Measurements from ENCODE around the gene TNFRSF1A. TPM values are rescaled to one million over a fixed set of nuclear protein-coding genes. Genes with fewer than 3 reads are reported as not detected.

Gene TNFRSF1A
- total and polyA plus RNA-seq, 9 of the 15 experiments (the other 6 are each of a cell fraction or from before 2014, with no cell fraction given): 0.76 to 43.5 (median 30.0) TPM

GRCh38 chr12:6355491-6356373 is 13.9 kb upstream of the TNFRSF1A start:
- 0 out of 2 replicates have a peak, but pooled peaks cover 6% of the 10 kb centered on the region for H4K20me1 ChIP-seq (replicated peaks; ENCODE audit: control insufficient read depth, insufficient read depth, low read length)
- DNase-seq (ENCODE audit: extremely low read depth in 1 of 4, low spot score in 3 of 4) (no peak), FAIRE-seq (no peak), ATAC-seq (no peak)
- no peak overlapping the region for H2AFZ ChIP-seq (ENCODE audit: low read depth, low read length)
- H3K27ac ChIP-seq (ENCODE audit: extremely low read depth, low read depth, low read length): no peak overlapping the region
- no peak overlapping the region for H3K4me2 ChIP-seq (ENCODE audit: insufficient read depth, low read length)
- peaks cover 0 to 13% of the 10 kb centered on the region in 2 experiments; a peak in 2 of 5 replicates for H3K27me3 ChIP-seq (ENCODE audit: control insufficient read depth in 2 of 2, insufficient read depth in 2 of 2, low read length in 2 of 2)
- no peaks in the 10 kb centered on the region for H3K79me2 ChIP-seq (ENCODE audit: control insufficient read depth, insufficient read depth, low read length)
- BruUV-seq (replicated peaks): no TSS peak
- H3K4me3 ChIP-seq: no peak overlapping the region
- intact Hi-C loops (cut with micrococcal nuclease): no loop called here
- 11% methylated on average over 6 of the region's 8 CpGs for WGBS (ENCODE audit: insufficient coverage, low coverage, missing lambda C conversion rate)
- H3K36me3 ChIP-seq (ENCODE audit: control insufficient read depth, insufficient read depth, low read length): no peaks in the 10 kb centered on the region
- TF ChIP-seq NR0B1 (IDR thresholded peaks at IDR 0.05; ENCODE audit: partially characterized antibody): no peak
- TF ChIP-seq ZKSCAN1 (IDR thresholded peaks at IDR 0.05; ENCODE audit: low read depth, low read length): peak; percentile 64; the same call in 1 of the 2 replicates
- no peak for TF ChIP-seq BHLHE40 (IDR thresholded peaks at IDR 0.05; ENCODE audit: low read length)
- POLR2A ChIA-PET: interaction anchor here (1.7 kb wide), 1 partner anchor 10 kb away, joined by 11 read pairs; no protein-coding TSS in a partner anchor
- no peaks in the 10 kb centered on the region for H3K9me3 ChIP-seq (replicated peaks; ENCODE audit: control insufficient read depth, insufficient read depth, low read depth, low read length)
- H3K4me1 ChIP-seq (replicated peaks in 1 of 2; ENCODE audit: control insufficient read depth in 2 of 2, insufficient read depth in 2 of 2, low read length in 2 of 2): no peaks in the 10 kb centered on the region; a peak in 1 of 5 replicates
- in situ Hi-C loops (cut with MboI): no loop called here
- H3K9me1 ChIP-seq (ENCODE audit: control insufficient read depth, insufficient read depth, low read length): no peaks in the 10 kb centered on the region
- H3K9ac ChIP-seq (ENCODE audit: insufficient read depth in 1 of 2, low read depth in 2 of 2, low read length in 2 of 2): no peak overlapping the region
- CTCF ChIA-PET (ENCODE audit: low intra/inter-chr PET ratio): no interaction called here

All from K562 (cell line).